HUDEP-2 (cell line): ENCODE measurements around the gene ZNF512B.
"Not testable (repeated sequence)": the region's sequence is repeated elsewhere in the genome, so short reads cannot be mapped to it uniquely, and the experiment has no call there.

Experiments
- DNase-seq, 76 experiments: peaks; one replicate each; lab custom pipeline; 2025; ENCODE audit not compliant: unreplicated experiment in 76 of 76; lab: John Stamatoyannopoulos, UW

ZNF512B gene, protein sequence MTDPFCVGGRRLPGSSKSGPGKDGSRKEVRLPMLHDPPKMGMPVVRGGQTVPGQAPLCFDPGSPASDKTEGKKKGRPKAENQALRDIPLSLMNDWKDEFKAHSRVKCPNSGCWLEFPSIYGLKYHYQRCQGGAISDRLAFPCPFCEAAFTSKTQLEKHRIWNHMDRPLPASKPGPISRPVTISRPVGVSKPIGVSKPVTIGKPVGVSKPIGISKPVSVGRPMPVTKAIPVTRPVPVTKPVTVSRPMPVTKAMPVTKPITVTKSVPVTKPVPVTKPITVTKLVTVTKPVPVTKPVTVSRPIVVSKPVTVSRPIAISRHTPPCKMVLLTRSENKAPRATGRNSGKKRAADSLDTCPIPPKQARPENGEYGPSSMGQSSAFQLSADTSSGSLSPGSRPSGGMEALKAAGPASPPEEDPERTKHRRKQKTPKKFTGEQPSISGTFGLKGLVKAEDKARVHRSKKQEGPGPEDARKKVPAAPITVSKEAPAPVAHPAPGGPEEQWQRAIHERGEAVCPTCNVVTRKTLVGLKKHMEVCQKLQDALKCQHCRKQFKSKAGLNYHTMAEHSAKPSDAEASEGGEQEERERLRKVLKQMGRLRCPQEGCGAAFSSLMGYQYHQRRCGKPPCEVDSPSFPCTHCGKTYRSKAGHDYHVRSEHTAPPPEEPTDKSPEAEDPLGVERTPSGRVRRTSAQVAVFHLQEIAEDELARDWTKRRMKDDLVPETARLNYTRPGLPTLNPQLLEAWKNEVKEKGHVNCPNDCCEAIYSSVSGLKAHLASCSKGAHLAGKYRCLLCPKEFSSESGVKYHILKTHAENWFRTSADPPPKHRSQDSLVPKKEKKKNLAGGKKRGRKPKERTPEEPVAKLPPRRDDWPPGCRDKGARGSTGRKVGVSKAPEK

GRCh38 chr20:63969838-63970713 lies at the start of gene ZNF512B:
ZNF512B (minus strand) TSS chr20:63969930; CDS start chr20:63967950, 1,980 bp downstream.
- peak in 35 of 76 experiments; percentile 8 to 70 (median 33) for DNase-seq

DNA sequence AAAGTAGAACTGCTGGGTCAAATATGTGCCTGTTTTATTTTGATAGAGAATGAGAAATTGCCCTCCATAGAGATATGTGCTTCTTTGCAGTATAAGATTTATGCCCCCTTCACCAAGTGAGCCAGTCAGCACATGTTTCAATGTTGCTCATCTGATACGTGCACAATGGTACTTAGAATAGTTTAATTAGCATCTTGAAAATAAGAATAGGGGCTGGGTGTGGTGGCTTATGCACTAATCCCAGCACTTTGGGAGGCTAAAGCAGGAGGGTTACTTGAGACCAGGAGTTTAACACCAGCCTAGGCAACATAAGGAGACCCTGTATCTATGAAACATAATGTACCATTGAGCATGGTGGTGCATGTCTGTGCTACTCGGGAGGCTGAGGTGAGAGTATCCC lies 45.9 kb upstream of the ZNF512B start:
- DNase-seq = no peak

- not testable (repeated sequence) for DNase-seq
Observed at GRCh38 chr20:64012385-64013154, 42.8 kb upstream of the ZNF512B start.

- no peak for DNase-seq
Observed at GRCh38 chr20:64011366-64011779, 41.6 kb upstream of the ZNF512B start.

- DNase-seq = no peak
Observed at GRCh38 chr20:64010711-64011237, 41.0 kb upstream of the ZNF512B start.

DNA sequence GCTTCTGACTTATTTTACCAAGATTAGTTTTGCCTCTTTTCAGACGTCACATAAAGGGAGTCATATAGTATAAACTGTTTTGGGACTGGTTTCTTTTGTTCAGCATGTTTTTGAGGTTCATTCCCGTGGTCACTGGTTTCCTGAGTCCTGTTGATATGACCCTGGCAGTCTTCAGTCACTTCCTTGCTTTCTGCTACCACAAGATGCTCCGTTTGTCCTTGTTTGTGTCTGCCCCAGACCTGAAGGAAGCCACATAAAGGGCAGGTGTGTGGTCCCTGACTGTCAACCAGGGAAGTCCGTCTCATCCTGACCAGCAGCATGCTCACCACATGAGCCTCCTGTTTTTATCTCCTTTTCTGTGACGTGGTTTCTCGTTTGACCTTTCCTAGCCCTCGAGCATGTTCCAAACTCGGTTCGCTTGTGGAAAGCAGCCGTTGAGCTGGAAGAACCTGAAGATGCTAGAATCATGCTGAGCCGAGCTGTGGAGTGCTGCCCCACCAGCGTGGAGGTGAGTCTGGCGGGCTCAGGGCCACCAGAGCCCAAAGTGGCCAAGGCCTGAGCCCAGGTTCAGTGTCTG lies 40.2 kb upstream of the ZNF512B start:
- DNase-seq = no peak

DNA sequence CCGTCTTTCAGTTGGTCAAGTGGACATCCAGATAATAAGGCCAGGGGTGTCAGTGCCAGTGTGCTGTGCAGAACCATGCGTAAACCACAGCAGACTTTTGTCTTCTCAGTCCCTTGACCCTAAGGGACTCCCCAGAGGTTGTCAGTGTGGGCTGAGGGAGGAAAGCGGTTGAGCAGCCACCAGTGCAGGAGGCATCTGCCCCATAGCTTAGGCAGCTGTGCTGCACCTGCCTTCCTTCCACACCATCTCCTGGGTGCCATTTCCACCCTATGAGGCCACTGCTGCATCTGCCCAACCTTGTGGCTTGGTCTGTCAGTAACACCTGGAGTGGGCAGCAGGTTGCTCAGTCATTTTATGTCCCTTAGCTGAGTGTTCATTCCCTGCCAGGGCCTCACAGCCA lies 37.2 kb upstream of the ZNF512B start:
- DNase-seq = no peak

DNA sequence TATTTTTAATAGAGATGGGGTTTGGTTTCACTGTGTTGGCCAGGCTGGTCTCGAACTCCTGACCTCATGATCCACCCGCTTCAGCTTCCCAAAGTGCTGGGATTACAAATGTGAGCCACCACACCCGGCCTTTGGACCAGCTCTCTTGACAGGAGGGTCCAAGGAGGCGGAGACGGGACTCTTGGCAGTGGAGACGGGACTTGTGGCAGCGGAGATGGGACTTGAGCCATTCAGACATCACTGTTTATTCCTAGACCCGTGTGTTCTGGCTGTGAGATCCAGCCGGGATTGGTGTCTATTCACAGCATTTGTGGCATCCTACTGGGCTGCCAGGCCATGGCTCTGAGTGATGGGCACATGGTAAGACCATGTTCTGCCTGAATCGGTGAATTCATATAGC lies 36.8 kb upstream of the ZNF512B start:
- DNase-seq = no peak

DNA sequence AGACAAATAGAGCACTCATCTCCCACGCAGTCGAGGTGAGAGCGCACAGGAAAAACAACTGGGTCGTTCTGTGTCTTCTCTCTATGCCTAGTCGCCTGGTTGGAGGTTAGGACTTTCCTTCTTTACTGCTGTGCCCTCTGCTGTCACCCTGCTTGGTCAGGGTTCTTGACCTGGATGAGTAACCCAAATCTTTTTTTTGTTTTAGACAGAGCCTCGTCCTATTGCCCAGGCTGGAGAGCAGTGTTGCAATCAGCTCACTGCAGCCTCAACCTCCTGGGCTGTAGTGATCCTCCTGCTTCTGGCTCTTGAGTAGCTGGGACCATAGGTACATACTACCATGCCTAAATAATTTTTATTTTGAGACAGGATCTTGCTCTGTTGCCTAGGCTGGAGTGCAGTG lies 35.7 kb upstream of the ZNF512B start:
- no peak for DNase-seq

- no peak for DNase-seq
Observed at GRCh38 chr20:64003960-64004725, 34.4 kb upstream of the ZNF512B start.

DNA sequence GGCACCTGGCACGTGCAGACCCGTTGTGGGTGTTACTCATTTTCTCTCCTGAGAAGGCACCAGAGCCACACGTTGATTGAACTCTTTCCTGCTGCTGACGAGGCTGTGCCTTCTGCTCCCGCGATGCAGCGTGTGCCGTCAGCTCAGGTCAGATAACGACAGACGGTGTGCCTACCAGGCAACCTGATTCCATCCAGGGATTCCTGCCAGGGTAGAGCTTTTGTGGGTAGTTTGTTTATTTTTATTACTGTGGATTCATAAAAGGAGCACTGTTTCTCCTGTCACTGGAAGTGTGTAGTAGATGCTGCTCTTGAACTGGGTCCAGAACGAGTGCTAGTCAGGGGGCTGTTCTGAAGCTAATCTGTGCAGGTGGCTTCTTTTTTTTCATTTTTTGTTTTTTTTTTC lies 31.9 kb upstream of the ZNF512B start:
- DNase-seq = no peak

GRCh38 chr20:64000906-64001305 lies 31.2 kb upstream of the ZNF512B start:
- no peak for DNase-seq

- DNase-seq = no peak
Observed at GRCh38 chr20:63982937-63983336, 13.2 kb upstream of the ZNF512B start.

DNA sequence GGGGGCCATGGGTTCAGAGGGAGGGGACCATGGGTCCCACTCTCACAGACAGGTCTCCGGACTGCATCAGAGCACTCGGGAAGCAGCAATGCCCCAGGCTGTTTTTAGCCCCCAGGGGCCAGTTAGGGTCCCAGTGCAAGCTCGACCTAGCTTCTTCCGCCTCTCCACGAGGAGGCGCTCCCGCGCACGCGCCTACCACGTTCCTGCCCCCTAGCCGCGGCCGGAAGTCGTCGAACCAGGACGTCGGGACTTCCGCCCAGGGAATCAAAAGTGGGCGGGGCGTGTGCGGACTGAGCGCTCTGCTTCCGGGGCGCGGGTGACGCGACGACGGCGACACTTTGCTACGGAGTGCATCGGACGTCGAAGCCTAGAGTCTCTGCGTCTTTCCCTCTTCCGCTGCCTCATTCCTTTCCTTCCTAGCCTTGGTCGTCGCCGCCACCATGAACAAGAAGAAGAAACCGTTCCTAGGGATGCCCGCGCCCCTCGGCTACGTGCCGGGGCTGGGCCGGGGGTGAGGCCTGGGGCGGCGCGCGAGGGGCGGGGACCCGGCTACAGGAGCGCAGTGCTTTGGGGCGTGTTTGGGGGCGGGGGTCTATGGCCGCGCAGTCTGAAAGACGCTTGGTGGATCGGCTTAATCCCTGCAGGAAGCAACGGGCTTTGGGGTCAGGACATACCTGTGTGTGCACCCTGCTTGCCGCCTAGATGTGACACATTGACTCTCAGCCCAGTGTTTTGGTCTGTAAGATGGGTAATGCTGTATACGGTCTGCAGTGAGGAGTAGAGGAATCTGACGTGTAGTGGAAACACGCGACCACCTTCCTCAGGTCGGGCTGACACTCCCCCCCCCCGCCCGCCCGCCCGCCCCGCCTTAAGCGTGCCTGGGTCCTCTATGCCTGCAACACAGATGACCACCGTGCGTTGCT lies 11.3 kb upstream of the ZNF512B start, which contains the start of gene PRPF6:
PRPF6 (plus strand) TSS at position 327 of the 923 bp plus-strand sequence; CDS start at position 441, 114 bp downstream.
- peak in 73 of 76 experiments; percentile 42 to 98 (median 91) for DNase-seq

GRCh38 chr20:63980317-63980805 lies 10.6 kb upstream of the ZNF512B start:
- DNase-seq = peak in 7 of 76 experiments; percentile 23 to 55 (median 41)

- DNase-seq = peak in 69 of 76 experiments; percentile 14 to 82 (median 57)
Observed at GRCh38 chr20:63979557-63980316, 10.0 kb upstream of the ZNF512B start, which contains the start of gene SAMD10. SAMD10 (minus strand) TSS chr20:63979642; CDS start chr20:63979467, 175 bp downstream.
